ENCODE data around the gene MYOM1. TPM values are rescaled to one million over a fixed set of nuclear protein-coding genes. Genes with fewer than 3 reads are reported as not detected.

MYOM1 gene
- total RNA-seq, 1 donor from 2014 or later: 1.3 TPM

- Mint-ChIP-seq H3K9me3 (ENCODE audit: unreplicated experiment) (no peaks in the 10 kb centered on the region), H3K27me3 (ENCODE audit: unreplicated experiment) (peaks cover 3% of the 10 kb centered on the region), H3K36me3 (ENCODE audit: unreplicated experiment) (no peaks in the 10 kb centered on the region), H3K4me1 (ENCODE audit: low read depth, unreplicated experiment) (peaks cover 4% of the 10 kb centered on the region), H3K4me3 (ENCODE audit: unreplicated experiment) (no peak overlapping the region), H3K27ac (ENCODE audit: unreplicated experiment) (no peak overlapping the region)
- TF ChIP-seq CTCF (IDR thresholded peaks at IDR 0.05; ENCODE audit: partially characterized antibody, unreplicated experiment): no peak
- no peak for DNase-seq
These were observed 177.9 kb downstream of the MYOM1 start for GRCh38 chr18:3041843-3042242.

GRCh38 chr18:3040881-3041280 lies 178.9 kb downstream of the MYOM1 start:
- peaks cover 4% of the 10 kb centered on the region for H3K4me1 Mint-ChIP-seq (ENCODE audit: low read depth, unreplicated experiment)
- no peaks in the 10 kb centered on the region for H3K9me3 Mint-ChIP-seq (ENCODE audit: unreplicated experiment)
- no peak overlapping the region for H3K4me3 Mint-ChIP-seq (ENCODE audit: unreplicated experiment)
- no peak for TF ChIP-seq CTCF (IDR thresholded peaks at IDR 0.05; ENCODE audit: partially characterized antibody, unreplicated experiment)
- H3K36me3 Mint-ChIP-seq (ENCODE audit: unreplicated experiment): no peaks in the 10 kb centered on the region
- no peak overlapping the region for H3K27ac Mint-ChIP-seq (ENCODE audit: unreplicated experiment)
- DNase-seq: no peak
- peaks cover 3% of the 10 kb centered on the region for H3K27me3 Mint-ChIP-seq (ENCODE audit: unreplicated experiment)

- TF ChIP-seq CTCF (IDR thresholded peaks at IDR 0.05; ENCODE audit: partially characterized antibody, unreplicated experiment): no peak
- H3K27me3 Mint-ChIP-seq (ENCODE audit: unreplicated experiment): peaks cover 3% of the 10 kb centered on the region
- H3K4me3 Mint-ChIP-seq (ENCODE audit: unreplicated experiment): no peak overlapping the region
- peaks cover 4% of the 10 kb centered on the region for H3K4me1 Mint-ChIP-seq (ENCODE audit: low read depth, unreplicated experiment)
- no peaks in the 10 kb centered on the region for H3K9me3 Mint-ChIP-seq (ENCODE audit: unreplicated experiment)
- no peaks in the 10 kb centered on the region for H3K36me3 Mint-ChIP-seq (ENCODE audit: unreplicated experiment)
- no peak overlapping the region for H3K27ac Mint-ChIP-seq (ENCODE audit: unreplicated experiment)
- no peak for DNase-seq
These were observed 179.6 kb downstream of the MYOM1 start for GRCh38 chr18:3040173-3040572.

GRCh38 chr18:3037423-3037915 lies 182.3 kb downstream of the MYOM1 start:
- TF ChIP-seq CTCF (IDR thresholded peaks at IDR 0.05; ENCODE audit: partially characterized antibody, unreplicated experiment): no peak
- no peak for DNase-seq
- no peak overlapping the region for H3K4me3 Mint-ChIP-seq (ENCODE audit: unreplicated experiment)
- H3K27ac Mint-ChIP-seq (ENCODE audit: unreplicated experiment): no peak overlapping the region
- H3K27me3 Mint-ChIP-seq (ENCODE audit: unreplicated experiment): no peaks in the 10 kb centered on the region
- H3K36me3 Mint-ChIP-seq (ENCODE audit: unreplicated experiment): no peaks in the 10 kb centered on the region
- H3K4me1 Mint-ChIP-seq (ENCODE audit: low read depth, unreplicated experiment): no peaks in the 10 kb centered on the region
- no peaks in the 10 kb centered on the region for H3K9me3 Mint-ChIP-seq (ENCODE audit: unreplicated experiment)

GRCh38 chr18:3036108-3036507 lies 183.7 kb downstream of the MYOM1 start:
- H3K27me3 Mint-ChIP-seq (ENCODE audit: unreplicated experiment): no peaks in the 10 kb centered on the region
- DNase-seq: no peak

More at GRCh38 chr18:3036108-3036507, 183.7 kb downstream of the MYOM1 start:
- no peak for TF ChIP-seq CTCF (IDR thresholded peaks at IDR 0.05; ENCODE audit: partially characterized antibody, unreplicated experiment)
- H3K36me3 Mint-ChIP-seq (ENCODE audit: unreplicated experiment): no peaks in the 10 kb centered on the region
- H3K27ac Mint-ChIP-seq (ENCODE audit: unreplicated experiment): no peak overlapping the region
- H3K4me1 Mint-ChIP-seq (ENCODE audit: low read depth, unreplicated experiment): no peaks in the 10 kb centered on the region
- H3K9me3 Mint-ChIP-seq (ENCODE audit: unreplicated experiment): no peaks in the 10 kb centered on the region
- no peak overlapping the region for H3K4me3 Mint-ChIP-seq (ENCODE audit: unreplicated experiment)

Measured in glutamatergic neuron (in vitro differentiated cells).